NOMO-1 treated with dmso at 0.1 percent for 144 hours (cell line): ENCODE data around the gene GRHPR.
"Not testable (repeated sequence)": the region's sequence is repeated elsewhere in the genome, so short reads cannot be mapped to it uniquely, and the experiment has no call there.

Source experiments
- DNase-seq: peaks from one replicate; lab custom pipeline; 2025; ENCODE audit not compliant: unreplicated experiment; lab: John Stamatoyannopoulos, UW

GRHPR gene

DNA sequence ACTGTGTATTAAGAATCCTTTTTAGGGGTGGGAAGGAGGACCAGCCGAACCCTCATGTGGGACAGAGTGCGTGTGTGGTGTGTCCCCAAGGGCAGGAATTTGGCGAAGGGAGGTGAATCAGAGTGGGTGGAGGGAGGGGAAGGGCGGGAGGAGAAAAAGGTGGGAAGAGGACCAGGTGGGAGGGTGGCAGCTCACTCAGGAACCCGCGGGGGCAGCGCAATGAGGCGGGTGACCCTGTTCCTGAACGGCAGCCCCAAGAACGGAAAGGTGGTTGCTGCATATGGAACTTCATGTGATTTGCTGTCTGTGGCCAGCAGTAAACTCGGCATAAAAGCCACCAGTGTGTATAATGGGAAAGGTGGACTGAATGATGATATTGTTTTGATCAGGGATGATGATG, 54.4 kb downstream of the GRHPR start:
- no peak for DNase-seq

DNA sequence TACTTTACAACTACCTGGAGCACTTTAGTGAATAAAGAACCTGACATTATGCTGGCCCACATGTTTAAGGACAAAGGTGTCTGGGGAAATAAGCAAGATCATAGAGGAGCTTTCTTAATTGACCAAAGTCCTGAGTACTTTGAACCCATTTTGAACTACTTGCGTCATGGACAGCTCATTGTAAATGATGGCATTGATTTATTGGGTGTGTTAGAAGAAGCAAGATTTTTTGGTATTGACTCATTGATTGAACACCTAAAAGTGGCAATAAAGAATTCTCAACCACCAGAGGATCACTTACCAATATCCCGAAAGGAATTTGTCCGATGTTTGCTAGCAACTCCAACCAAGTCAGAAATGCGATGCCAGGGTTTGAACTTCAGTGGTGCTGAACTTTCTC, 54.9 kb downstream of the GRHPR start:
- not testable (repeated sequence) for DNase-seq

DNA sequence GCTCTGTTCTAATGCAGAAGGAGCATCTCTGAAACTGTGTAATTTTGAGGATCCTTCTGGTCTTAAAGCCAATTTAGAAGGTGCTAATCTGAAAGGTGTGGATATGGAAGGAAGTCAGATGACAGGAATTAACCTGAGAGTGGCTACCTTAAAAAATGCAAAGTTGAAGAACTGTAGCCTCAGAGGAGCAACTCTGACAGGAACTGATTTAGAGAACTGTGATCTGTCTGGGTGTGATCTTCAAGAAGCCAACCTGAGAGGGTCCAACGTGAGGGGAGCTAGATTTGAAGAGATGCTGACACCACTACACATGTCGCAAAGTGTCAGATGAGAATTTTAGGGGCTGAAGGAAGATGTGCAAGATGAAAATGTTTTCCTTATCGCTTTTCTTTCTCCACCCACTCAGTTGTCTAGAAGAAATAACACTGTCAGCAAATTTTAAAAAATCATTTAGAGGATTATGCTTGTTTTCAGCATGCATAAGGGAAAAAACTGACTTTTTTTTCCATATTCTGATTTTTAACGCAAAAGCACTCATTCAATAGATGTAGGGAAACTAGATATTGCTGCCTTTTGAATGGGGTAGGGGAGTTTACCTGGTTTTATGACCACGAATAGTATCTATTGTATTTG, 55.6 kb downstream of the GRHPR start:
- DNase-seq = not testable (repeated sequence)

DNA sequence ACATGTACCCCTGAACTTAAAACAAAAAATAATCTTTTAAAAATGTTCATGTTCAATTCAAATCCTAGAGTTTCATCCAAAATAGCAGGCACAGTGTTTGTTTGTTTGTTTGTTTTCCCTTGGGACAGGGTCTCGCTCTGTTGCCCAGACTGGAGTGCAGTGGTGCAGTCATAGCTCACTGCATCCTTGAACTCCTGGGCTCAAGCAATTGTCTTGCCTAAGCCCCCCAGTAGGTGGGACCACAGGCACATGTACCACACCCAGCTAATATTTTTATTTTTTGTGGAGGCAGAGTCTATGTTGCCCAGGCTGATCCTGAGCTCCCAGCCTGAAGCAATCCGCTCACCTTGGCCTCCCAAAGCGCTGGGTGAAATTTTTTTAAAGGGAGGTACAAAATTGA, 58.3 kb downstream of the GRHPR start:
- DNase-seq = no peak

DNA sequence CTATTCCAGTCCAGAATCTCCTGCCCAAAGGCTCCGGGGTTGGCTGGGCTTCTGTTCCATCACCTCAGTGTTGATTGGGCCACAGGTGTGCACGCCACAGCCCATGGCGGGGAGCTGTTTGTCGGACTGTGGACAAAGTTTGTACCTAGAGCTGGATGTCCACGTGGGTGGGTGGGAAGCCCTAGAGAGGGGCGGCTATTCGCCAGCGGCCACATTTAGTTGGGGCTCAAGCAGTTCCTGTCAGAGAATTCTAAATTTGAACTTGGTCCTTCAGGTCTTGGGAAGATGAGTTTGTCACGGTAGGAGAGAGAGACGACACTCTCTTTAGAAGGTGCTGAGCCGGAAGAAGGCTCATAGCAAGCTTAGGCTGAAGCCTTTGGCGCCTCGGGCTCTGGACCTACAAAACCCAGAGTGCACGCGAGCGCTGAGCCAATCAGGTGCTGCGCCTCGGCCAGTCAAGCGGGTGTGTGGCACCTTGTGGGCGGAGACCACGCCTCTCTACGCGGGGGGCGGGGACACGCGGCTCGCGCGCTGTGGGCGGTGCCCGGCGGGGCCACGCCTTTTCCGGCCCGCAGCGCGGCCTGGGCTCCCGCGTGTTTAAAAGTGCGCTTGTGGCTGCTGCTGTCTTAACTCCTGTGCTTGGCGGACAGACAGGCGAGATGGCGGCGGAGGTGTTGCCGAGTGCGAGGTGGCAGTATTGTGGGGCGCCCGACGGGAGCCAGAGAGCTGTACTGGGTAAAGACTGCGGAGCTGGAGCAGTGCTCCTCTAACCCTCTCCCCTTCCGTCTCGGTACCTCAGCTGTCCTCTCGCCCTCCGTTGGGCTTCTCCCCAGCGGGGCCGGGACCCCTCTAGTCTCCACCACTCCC, 63.1 kb downstream of the GRHPR start, which contains the start of gene POLR1E:
Gene POLR1E, plus strand, starts transcription at position 560 of the 867 bp plus-strand sequence. Its CDS starts 100 bp downstream, at position 660.
- peak; percentile 54 for DNase-seq

DNA sequence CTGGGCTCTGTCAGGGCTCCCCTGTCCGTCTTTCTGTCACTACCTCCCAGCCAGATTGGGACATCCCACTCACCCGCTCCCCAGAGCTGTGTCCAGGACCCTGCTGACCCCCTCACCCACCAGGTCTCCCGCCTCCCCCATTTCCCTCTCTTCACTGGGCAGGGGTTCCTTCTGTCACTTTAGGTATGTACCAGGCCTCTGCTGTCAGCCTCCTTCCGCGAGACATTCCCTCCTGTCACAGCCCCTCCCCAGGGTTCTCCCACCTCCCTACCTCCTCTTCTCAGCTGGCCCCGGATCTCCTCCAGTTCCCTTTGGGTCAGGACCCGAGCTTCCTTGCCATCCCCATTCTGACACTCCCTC, 63.7 kb downstream of the GRHPR start:
- no peak for DNase-seq
